Stimulated activated CD8-positive, alpha-beta memory T cell treated with anti-CD3 and anti-CD28 coated beads, Interleukin-2, amount 100 ng/mL, for 48 hours (primary cell): ENCODE measurements around the gene DCHS2.

Experiments used
- DNase-seq, 2 donors: peaks; one replicate each; pipeline ENCODE4 v3.0.0-alpha.2; 2020; ENCODE audit warnings: low read depth in 2 of 2

The DCHS2 gene

GRCh38 chr4:154489558-154490233, 1.9 kb downstream of the DCHS2 start:
- DNase-seq, result no peak

GRCh38 chr4:154487145-154487544, 4.5 kb downstream of the DCHS2 start:
- DNase-seq, result no peak

GRCh38 chr4:154485127-154485773, 6.3 kb downstream of the DCHS2 start:
- DNase-seq, result no peak

GRCh38 chr4:154478547-154478946, 13.1 kb downstream of the DCHS2 start:
- no peak for DNase-seq

- DNase-seq, result no peak
These were observed 13.5 kb downstream of the DCHS2 start for GRCh38 chr4:154478128-154478527.

DNA sequence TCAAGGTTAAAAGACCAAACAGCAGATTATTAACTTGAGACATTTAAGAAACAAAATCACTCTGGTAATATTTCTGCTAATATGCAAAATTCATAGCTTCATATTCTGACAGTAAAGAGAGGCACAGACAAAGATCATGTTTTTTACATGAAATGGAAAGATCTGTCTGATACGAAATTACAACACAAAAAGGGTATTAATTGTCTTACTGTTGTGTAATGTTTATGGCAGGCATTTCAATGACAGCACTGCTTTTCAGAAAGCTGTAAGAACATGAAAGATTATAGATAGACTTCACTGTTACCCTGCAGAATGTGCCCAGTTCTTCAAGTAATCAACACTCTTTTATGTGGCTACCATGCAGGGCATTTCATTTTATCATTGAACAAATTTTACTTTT, 15.4 kb downstream of the DCHS2 start:
- no peak for DNase-seq

GRCh38 chr4:154475820-154476219, 15.8 kb downstream of the DCHS2 start:
- no peak for DNase-seq

DNA sequence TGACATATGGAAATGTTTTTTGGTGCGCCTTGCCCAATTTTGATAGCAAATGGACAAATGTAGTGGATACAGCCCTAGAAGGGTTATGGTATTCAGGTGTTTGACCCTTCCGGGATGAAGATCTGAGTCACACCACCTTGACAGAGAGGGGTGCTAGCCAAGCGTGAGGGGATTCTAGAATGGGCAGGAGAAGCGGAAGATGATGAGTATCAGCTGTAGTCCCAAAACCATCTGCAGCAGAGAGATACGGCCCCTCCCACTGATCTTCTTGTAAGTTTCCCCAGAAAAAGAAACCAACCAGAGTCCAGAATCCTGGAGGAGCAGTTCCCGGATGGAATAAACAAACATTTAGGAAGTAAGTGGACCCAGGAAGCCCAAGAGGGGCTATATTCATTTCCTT, 18.1 kb downstream of the DCHS2 start:
- no peak for DNase-seq

DNA sequence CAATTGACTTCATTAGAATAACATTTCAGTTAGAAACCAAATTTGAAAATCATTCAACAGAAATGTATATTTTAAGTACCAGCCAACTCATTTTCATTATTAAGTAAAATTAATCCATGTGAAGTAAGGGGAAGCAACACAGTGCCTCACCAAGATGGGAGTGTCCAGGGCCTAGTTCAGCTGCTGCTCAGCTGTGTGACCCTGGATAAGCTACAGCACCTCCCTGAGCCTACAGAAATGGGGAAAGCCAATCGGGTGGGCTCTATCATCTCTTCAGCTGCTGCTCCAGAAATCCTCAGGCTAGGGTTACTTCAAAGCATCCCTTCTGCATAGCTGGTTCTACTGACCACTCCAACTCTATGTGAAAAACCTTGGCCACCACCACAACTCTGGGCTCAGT, 18.7 kb downstream of the DCHS2 start:
- no peak for DNase-seq

DNA sequence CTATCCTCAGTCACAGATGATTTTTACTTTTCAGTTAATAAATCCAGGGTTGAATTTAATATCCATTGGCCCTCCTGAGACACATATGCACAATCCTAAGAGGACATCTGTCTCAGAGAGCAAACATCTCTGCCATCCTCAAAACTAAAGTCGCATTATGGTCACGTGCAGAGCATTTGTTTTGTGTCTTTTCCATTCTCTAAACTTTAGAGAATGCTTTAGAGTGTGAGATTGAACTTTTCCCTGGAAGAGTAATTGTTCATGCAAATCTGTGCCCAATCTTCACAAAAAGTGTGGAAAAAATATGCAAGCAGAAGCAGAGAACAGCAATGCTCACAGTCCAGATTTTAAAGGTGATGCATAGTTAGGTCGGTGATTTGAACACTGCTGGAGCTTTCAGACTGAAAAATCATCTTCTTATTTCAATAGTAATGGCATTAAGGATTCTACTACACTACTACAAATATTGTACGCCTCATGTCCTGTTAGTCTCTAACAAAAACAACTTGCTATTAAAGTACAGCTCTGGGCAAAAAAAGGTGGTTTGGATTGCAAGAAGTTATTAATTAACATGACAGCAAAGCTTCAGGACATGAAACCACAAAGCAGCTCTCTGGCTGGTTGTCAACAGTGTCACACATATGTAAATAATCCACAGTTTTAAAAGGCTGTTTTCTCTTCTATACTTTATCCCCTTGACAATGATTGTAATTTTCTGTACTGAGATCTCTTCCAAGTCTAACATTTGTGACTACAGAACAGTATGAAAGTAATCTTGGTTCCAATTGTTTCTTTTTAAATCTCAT, 19.9 kb downstream of the DCHS2 start:
- DNase-seq, result no peak

GRCh38 chr4:154471032-154471431, 20.6 kb downstream of the DCHS2 start:
- DNase-seq, result no peak

GRCh38 chr4:154467886-154468285, 23.7 kb downstream of the DCHS2 start:
- no peak for DNase-seq

- DNase-seq, result no peak
These were observed 25.3 kb downstream of the DCHS2 start for GRCh38 chr4:154466336-154466735.

DNA sequence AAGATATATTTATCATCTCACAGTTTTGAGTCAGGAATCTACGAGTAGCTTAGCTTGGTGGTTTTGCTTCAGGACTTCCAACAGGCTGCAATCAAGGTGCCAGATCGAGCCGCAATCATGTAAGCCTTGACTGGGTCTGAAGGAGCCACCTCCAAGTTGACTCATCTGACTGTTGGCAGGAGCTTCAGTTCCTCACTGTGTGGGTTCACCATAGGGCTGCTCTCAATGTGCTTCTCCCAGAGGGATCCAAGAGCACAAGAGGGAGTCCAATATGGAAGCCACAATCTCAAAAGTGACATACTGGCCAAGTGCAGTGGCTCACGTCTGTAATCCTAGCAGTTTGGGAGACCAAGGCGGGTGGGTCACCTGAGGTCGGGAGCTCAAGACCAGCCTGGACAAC, 26.5 kb downstream of the DCHS2 start:
- no peak for DNase-seq

- DNase-seq, result no peak
These were observed 26.9 kb downstream of the DCHS2 start for GRCh38 chr4:154464654-154465053.

GRCh38 chr4:154462081-154462810, 29.4 kb downstream of the DCHS2 start:
- no peak for DNase-seq

- DNase-seq, result no peak
These were observed 34.1 kb downstream of the DCHS2 start for GRCh38 chr4:154457471-154457870.

DNA sequence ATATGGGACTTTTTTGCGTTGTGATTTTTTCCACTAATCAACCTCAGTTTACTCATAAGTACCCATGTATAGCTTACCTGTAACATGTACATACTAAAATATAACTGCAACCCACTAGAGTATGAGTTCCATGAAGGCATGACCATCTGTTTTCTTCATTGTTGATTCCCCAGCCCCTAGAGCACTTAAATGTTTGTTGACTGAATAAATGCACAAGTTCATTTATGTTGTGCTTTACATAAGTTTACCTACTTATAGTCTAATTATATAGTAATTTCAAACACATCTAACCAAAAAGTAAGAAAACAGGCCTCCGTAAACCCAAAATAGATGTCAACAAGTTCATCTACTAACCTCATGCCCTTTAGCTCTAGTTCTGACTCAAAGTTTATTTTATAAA, 34.7 kb downstream of the DCHS2 start:
- no peak for DNase-seq

DNA sequence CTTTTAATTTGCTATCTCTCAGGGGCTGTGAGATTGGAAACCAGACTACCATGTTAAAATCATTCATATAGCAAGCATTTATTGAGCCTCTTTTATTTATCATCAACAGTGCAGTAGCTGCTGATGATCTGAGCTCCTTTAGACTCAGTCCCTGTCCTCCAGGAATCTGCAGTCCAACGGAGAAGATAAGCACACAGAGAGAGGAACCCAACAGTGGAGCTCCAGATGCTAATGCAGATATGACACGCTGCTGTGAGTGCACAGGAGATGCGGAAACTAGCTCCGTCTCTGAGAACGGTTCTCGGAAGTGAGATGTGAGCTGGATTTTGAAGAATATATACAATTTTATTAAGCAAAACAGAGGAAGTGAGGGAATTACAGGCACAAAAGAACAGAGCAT, 35.4 kb downstream of the DCHS2 start:
- no peak for DNase-seq

- DNase-seq, result no peak
These were observed 36.5 kb downstream of the DCHS2 start for GRCh38 chr4:154455111-154455510.

DNA sequence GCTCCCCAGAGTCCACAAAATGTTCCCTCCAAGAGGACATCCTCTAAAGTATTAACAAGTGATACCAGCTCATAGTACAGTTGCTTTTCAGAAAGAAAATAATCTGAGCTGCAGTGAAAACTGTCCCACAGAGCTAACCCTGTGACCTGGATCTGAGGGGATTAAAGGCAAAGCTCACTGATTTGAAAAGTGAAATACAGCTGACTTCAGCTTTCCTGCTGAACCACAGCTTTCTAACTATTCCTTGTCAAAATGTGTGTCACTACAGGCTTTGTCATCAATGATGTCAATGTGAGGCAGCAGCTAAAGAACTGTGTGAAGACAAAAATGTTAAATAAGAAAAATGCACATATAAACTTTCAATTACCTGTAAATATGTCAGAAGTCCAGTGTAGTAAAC, 36.9 kb downstream of the DCHS2 start:
- no peak for DNase-seq

GRCh38 chr4:154452798-154453346, 38.7 kb downstream of the DCHS2 start:
- no peak for DNase-seq
